HG02571 (cell line): ENCODE data around the gene KCNS3.

ENCODE experiments used
- ATAC-seq: cut with Tn5 transposase; IDR thresholded peaks from one replicate; pipeline ENCODE4 v1.9.1; 2021; ENCODE audit warnings: mild to moderate bottlenecking, moderate library complexity; ENCODE audit not compliant: unreplicated experiment

Gene KCNS3, protein sequence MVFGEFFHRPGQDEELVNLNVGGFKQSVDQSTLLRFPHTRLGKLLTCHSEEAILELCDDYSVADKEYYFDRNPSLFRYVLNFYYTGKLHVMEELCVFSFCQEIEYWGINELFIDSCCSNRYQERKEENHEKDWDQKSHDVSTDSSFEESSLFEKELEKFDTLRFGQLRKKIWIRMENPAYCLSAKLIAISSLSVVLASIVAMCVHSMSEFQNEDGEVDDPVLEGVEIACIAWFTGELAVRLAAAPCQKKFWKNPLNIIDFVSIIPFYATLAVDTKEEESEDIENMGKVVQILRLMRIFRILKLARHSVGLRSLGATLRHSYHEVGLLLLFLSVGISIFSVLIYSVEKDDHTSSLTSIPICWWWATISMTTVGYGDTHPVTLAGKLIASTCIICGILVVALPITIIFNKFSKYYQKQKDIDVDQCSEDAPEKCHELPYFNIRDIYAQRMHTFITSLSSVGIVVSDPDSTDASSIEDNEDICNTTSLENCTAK

GRCh38 chr2:17878281-17879136 lies at the start of gene KCNS3:
TSS of gene KCNS3 (plus strand) at chr2:17878667. CDS start at chr2:17931009, 52,342 bp downstream.
- ATAC-seq = peak; percentile 83

DNA sequence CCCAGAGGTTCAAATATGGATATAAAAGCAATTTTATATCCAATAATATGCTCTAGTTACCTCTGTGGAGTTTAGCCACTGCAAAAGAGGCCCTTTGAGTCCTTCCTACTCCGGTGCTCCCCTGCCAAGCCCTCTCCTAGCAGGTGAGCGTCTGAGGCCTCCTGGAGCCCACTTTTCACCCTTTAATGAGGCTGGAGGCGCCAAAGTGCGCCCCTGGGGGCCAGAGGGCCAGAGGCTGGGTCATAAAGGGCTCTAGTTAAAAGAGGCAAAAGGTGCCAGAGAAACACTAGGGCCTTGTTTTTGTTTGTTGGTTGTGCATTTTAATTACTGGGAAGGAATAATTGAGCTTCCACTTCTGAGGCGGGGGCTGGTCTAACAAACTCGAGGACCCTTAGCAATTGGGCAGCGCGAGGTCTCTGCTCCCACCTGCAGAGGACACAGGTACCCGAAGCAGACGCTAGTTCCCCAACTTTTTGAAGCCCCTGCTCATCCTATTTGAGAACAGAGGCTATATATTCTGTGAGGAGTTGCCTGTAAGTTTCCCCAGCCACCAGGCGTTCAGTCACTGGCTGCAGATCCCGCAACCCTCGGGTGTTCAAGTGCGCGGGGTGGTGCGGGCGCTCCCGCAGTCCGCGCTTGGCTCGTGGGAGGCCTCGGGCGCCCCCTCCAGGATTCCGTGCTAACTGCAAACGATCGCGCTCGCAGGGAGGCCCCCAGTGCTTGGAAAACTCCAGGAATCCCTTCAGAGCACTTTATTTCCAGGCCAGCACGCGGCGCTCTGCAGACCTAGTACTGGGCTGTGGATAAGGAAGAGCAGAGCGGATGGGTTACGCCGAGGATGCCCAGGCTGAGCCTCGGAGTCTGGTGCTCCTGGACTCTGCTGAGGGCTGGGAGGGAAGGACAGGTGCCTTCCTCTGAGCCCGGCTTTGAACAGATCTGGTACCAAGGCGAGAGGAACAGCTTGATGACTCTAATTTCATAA lies 48.1 kb upstream of the KCNS3 start:
- ATAC-seq = peak; percentile 81

DNA sequence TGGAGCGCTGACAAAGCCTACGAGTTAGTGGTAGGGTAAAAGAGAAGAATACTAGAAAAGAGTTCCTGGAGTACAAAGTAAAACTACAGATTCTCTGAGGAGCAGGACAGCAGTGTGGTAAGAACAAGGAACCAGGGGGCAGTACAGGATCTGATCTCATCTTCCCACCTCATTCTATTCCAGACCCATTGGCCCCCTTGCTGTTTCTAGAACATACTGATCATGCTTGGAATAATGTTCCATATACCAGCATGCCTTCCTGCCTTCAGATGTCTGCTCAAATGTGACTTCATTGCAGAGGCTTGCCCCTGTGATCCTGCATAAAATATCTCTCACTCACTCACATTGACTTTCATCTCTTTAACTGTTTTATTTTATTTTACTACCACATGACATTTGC lies 43.0 kb upstream of the KCNS3 start:
- no peak for ATAC-seq

GRCh38 chr2:17839959-17840358 lies 38.5 kb upstream of the KCNS3 start:
- ATAC-seq = no peak

DNA sequence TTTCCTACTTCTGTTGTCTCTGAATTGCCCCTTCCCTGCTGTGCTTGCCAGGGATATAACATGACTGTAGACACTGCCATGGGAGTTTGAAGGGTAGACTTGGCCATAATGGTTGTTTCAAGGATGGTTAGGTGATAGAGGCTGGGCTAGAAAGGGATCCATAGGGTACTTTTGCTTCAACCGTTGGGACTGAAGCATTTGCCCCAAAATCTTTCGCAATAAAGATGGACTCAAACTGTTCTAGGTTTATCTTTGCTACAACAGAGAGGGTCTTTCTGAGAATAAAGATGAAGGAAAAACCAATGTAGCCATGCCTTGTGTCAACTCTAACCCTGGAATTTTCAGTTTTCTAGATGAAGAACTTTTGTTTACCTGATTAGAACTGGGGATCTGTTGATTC lies 35.0 kb upstream of the KCNS3 start:
- ATAC-seq = no peak

GRCh38 chr2:17845806-17846205 lies 32.7 kb upstream of the KCNS3 start:
- no peak for ATAC-seq

GRCh38 chr2:17846676-17847075 lies 31.8 kb upstream of the KCNS3 start:
- no peak for ATAC-seq

GRCh38 chr2:17847236-17847635 lies 31.2 kb upstream of the KCNS3 start:
- ATAC-seq = no peak

- ATAC-seq = no peak
Measured at GRCh38 chr2:17849275-17849674, 29.2 kb upstream of the KCNS3 start.

DNA sequence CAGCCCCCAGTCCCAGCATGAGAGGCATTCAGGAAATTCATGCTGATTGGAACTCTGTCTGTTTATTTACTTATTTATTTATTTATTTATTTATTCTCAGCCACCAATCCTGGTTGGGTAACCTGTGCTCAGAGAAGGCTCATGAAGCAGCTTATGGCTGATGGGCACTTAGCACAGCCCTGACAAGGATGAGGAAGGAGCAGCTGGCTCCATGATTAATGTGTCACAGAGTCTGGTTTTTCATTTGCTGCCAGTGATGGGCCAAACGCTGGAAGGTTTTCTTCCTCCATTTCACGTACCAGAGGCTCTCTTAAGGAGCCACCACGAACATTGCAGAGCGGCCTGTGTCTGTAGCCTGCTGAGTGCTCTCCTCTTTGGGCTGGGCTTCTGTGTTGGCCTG lies 28.3 kb upstream of the KCNS3 start:
- no peak for ATAC-seq

- ATAC-seq = peak; percentile 84
Measured at GRCh38 chr2:17851731-17852585, 26.5 kb upstream of the KCNS3 start.

GRCh38 chr2:17853799-17854198 lies 24.7 kb upstream of the KCNS3 start:
- no peak for ATAC-seq

DNA sequence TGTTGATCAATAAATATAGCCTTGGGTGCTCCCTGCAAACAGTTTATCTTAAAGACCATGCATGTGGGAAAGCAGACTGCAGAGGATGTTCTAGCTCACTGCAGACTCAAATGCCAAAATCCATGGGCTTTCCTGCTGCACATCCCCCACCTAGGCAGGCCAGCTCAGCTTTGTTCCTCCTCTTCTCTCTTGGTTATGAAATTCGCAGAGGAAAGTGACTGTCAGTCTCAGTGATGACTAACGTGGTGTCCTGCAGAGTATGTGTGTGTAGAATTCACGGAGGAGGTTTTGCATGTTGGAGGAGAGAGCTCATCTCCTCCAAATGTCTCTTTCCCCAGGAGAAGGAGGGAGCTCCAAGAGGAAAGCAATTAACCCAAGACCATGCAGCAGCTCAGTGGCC lies 21.4 kb upstream of the KCNS3 start:
- no peak for ATAC-seq

- no peak for ATAC-seq
Measured at GRCh38 chr2:17858064-17858463, 20.4 kb upstream of the KCNS3 start.

GRCh38 chr2:17863539-17863938 lies 14.9 kb upstream of the KCNS3 start:
- no peak for ATAC-seq

DNA sequence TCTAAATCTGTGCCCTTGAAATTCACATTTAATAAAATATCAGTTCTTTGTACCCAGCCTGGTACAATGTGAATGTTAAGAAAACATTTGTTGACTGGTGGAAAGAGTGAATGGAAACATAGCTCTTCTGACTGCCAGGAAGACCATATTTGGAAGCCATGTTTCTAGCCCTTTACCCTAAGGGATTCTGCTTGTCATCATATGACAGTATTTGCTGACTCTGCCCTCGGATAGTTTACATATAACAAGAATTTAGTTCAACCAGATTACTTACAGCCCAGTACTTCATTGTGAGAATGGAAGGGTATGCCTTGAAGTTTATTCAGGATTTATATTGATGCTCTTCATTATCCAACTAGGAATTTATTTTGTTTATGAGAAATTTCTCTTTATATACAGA lies 13.8 kb upstream of the KCNS3 start:
- ATAC-seq = no peak

GRCh38 chr2:17867133-17867532 lies 11.3 kb upstream of the KCNS3 start:
- no peak for ATAC-seq

DNA sequence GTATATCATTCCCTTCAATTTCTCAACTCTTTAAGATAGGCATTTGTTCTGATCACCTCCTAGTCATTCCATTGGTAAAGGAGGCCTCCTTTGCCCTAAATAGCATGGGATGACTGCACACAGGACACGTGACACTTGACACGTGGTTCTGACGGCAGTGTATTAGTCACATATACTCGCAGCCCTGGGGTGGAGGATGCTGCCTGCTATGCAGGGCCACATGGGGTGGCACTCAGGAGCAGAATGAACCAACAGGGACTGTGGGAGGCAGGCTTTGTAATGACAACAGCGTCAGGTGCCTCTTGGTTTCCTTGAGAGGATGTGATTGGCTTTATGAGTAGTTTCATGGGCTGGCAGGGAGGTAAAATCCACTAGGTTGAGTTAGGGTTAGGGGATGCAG lies 9.3 kb upstream of the KCNS3 start:
- ATAC-seq = no peak

DNA sequence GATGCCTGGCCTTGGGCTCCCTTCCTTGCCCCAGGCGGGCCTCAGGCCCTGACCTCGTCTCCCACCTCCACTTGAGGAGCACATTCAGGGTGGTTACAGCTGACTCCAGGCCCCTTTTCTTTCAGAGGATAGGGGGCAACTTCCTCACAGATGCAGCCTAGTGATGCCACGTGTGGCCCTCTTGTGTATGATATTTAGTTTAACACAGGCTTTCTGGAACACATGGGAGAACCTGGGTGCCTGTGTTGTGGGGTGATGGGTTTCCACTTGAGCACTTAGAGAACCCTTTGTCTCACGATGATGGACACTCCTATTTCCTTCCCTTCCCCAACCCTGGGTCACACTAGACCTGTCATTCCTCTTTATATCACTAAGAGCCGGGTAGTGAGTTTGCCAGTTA lies 6.8 kb upstream of the KCNS3 start:
- ATAC-seq = no peak

DNA sequence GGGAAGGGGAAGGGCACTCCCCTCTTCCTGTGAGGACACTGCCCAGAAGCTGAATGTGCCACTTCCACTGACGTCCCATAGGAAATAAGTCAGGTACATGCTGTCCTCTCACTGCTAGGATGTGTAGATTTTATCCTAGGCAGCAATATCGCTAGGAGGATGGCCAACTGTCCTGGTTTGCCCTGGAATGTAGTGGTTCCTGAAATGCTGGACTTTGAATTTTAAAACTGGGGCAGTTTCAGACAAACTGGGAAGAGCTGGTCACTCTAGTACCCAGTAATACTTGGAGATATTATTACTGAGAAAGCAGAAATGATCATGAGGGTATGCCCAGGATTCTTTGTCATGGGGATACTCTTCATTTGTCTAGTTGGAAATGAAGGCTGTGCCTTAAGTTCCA lies 5.4 kb upstream of the KCNS3 start:
- no peak for ATAC-seq
